CD4-positive, alpha-beta T cell treated with Interleukin-4 for 1 hour (primary cell): ENCODE measurements around the gene CUTA.

ENCODE experiments used
- DNase-seq, 2 donors: peaks; one replicate each; pipeline ENCODE4 v3.0.0-alpha.2; 2020 to 2022

The CUTA gene

DNA sequence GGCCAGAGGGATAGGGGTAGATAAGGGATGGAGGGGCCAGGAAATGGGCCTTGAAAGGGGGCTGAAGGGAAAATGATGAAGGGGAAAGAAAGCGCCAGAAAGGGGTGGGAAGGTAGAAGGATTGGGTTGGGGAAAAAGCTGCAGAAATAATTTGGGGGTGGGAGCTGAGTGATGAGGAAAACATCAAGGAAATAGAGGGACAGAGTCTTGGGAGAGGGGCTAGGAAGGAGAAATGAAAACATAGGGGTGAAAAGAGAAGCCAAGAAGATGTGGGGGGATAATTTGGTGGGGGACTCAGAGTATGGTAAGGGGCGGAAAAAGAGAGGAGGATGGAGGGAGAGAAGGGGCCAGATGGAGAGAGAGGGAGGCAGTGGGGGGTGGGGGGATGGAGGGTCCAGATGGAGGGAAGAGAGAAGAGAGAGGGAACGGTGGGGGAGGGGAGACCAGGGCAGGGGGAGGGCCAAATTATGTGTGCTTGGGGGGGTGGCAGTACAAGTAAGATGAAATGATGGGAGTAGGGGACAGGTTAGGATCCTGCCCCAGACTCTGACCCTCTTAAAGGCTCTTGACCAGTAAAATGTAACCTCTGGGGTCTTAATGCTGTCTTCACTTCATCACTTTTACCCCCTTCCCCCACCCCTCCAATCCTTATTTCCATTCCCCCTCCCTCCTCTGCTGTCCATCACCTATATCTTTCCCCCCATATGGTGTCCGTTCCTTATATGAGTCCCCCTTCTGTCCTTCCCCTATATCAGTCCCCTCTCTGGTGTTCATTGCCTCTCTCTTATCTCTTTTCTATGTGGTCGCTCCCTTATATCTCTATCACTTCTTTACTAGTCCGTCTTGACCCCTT is 2.8 kb upstream of the CUTA start:
- no peak for DNase-seq

DNA sequence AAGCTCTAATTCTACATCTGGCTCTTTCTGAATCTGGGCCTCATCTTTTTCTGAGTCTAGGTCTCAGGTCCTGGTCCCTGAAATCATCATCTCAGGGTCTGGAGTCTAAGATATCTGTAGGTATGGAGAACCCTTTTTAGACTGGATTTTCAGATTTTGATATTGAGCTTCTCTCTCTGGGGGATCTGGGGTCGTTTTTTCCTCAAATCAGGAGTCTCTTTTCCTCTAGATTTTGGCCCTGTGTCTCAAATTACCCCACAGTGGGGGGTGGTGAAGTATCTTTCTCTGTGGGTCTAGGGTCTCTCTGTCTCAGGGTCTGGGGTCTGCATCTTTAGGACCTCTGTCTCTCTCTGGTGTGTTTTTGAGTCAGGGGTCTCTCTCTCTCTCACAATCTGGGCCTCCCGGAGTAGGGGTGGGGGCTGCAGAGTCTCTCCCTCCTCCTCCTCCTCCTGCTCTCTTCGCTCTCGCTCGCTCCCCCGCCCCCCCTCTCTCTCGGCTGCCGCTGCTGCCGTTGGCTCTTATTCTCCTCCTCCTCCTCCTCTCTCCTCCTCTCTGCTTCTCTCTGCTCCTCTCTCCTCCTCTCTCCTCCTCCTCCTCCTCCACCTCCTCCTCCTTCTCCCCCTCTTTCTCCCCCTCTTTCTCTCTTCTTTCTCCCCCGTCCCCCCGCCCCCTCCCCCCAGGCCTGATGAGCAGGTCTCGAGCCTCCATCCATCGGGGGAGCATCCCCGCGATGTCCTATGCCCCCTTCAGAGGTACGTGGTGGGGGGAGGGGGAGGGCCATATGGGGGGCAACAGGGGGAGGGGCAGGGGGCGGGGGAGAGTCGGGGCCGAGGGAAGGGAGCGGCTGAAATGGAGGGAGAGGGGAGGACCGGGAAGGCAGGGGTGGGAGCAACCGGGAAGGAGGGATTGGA is 1.9 kb upstream of the CUTA start, which contains the start of gene SYNGAP1:
SYNGAP1 (plus strand) TSS at position 486 of the 911 bp plus-strand sequence; CDS start at position 686, 200 bp downstream.
- DNase-seq, result peak; percentile 51 to 63

DNA sequence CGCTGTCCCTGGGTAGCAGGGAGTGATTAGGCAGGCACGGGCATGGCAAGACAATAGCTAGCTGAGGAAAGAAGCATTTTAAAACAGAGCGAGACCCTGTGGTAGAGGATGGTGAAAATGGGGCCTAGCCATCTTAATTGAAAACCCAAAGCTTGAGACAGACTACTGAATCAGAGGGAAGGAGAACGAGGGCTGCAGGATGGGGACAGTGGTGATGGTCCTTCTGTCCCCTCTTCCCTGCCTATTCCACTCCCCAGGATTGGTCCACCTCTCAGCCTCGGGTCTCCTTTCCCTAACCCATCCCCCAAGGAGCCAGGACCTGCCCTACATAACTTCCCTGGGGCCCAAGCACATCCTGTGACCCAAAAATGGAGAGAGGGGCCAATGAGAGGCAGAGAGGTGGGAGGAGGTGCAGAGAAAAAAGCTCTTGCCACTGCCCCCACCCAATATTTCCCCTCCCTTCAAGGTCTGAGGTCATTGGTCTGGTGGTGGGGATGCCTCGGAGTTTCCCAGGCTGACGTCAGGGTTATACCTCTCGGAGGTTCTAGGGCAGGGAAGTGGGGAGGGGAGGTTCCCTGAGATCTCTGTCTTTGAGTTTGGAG is 884 bp upstream of the CUTA start:
- DNase-seq, result peak; percentile 82 to 88

DNA sequence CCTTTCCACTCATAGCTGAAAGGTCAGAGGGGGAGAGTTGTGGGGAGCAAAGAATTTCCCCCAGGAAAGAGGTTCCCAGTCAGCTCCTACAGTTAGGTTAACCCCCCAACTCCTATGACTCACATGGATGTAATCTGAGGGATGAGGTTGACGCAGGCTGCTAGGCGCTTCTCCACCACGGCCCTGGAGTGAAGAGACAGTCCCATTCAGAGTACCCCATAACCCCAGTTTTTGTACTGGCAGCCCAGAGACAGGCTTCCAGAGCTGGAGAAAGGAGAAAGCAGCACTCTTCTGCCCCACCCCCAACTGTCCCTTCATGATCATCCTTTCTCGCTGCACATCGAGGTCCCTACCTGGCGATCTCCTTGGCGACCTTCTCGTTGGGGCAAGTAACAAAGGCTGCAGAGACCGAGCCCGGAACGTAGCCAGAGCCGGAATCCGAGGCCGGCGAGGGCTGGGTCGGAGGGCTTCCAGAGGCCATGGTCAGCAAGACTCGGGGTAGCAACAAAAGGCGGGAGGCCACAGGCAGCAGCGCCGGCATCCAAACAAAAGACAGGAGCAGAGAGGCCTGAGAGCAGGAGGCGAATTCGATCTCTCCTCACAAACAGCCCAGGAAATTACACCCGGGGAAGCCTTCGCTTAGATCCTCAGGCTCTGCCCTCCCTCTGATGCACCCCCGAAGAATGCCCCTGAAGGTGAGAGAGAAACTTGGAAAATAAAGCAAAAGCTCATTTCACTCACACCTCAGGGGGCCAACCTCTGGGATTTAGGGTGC is 592 bp downstream of the CUTA start:
- peak in 1 of 2 donors; percentile 36 for DNase-seq

- DNase-seq, result peak in 1 of 2 donors; percentile 43
Observed at GRCh38 chr6:33416386-33417127, 1.4 kb downstream of the CUTA start.

DNA sequence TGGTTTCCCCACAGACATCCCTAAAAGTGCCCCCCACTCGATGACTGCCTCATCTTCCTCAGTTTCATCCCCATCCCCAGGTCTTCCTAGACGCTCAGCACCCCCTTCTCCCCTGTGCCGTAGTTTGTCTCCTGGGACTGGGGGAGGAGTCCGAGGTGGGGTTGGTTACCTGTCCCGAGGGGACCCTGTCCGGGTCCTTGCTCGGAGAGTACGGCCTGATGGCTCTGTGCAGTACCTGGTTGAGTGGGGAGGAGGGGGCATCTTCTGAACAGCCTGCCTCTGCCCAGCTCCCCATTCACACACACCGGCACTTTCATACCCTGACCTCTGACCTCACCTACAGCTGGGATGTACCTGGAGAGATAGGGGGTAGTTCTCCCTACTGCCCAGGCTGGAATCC is 2.1 kb downstream of the CUTA start:
- peak in 1 of 2 donors; percentile 14 for DNase-seq

DNA sequence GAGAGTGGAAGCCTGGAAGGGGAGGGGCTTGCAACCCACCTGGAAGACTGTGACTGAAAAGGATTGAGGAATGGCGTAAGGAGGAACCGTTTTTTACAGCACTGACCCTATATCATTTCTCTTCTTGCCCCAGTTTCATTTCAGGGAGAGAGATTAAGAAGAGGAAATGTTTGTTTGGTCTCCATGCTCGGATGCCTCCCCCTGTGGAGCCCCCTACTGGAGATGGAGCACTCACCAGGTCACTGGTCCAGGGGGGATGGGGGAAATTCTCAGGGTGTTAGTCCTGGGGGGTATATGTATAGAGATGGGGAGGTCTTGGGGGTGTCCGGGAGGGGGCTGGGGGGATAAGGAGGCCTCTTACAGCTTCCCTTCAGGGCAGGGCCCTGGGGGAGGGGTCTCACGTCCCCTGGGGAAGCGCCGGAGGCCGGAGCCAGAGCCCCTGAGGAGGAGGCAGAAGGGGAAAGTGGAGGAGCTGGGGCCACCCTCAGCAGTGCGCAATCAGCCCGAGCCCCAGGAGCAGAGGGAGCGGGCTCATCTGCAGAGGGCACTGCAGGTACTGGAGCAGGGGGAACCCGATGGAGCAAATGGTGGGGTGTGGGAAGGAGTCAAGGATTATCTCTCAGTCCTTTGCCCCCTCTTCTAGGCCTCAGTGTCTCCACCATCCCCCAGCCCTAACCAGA is 3.2 kb downstream of the CUTA start:
- peak in 1 of 2 donors; percentile 47 for DNase-seq

DNA sequence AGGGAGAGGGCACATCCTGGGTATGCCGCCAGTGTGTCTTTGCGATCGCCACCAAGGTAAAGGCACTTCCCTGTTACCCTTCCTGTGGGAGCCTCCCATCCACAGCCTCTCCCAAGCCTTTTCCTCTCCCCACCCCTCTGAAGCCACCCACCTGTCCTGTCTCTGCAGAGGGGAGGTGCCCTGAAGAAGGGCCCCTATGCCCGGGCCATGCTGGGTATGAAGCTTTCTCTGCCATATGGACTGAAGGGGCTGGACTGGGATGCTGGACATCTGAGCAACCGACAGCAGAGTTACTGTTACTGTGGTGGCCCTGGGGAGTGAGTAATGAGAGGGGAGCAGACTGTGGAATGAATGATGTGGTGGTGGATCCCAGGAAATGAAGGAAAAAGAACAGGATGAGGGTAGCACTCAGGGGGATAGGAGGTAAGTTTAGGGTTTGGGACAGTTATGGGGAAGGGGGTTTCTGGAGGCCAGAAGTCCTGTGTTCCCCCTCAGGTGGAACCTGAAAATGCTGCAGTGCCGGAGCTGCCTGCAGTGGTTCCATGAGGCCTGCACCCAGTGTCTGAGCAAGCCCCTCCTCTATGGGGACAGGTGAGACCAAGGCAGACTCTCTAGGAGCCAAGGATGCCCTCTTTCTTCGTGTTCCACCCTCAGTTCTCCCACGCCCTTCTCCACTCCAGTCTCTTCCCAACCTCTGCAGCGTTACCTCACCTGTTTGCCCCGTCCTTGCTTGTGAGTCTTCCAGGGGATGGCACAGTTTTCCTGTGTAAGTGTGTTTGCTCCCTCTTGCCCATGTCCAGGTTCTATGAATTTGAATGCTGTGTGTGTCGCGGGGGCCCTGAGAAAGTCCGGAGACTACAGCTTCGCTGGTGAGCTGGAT is 4.4 kb downstream of the CUTA start:
- DNase-seq, result peak in 1 of 2 donors; percentile 21

- no peak for DNase-seq
Observed at GRCh38 chr6:33412140-33413009, 5.5 kb downstream of the CUTA start.

DNA sequence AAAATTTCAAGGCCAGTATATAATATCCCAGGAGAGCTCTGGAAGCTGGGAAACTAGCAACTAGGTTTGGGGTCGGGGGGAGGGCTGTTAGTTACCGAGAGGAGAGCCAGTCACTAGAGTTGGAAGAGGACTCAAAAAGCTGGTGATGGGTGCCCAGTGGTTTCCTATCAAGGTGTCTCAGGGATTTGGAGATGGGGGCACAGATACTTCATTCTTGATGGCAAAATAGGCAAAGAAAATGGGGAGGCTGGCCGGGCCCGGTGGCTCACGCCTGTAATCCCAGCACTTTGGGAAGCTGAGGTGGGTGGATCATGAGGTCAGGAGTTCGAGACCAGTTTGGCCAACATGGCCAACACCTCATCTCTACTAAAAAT is 6.3 kb downstream of the CUTA start:
- no peak for DNase-seq

DNA sequence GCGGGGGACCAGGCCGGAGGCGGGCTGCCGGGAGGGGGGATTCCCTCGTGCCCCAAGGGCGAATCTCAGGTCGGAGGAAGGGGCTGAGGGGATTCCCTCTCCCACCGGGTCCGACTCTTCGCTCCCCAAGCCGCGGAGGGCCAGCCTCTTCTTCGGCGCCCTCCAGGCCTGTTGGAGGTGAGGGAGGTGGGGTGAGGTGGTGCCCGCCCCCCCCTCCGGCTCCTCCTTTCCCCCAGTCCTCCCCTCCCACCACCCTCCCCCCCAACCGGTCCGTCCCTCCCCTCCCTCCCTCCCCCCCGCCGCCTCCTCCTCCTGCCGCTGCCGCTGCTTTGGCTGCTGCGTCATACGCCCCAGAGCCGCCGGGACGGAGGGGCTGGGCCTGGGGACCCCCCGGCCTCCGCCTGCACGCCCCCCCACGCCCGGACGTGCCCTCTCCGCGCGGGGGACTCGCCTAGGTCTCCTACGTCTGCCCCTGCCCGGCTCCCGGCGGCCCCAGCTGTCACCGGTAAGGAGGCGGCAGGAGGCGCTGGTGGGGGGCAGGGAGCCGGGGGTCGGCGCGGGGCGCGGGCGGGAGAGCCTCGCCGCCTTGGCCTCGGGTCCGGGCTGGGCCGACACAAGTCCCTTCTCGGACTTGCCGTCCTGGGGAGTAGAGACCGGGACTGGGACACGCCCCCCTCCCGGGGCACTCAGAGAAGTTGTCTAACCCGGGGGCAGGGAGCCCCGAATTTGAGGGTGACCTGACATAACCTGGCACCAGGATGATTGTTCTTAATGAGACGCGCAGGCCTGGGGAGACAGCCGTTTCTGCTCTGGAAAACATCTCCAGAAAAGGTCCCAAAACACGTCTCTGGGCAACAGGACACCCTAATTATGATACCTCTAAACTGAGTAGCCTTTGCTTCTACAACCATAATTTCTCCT is 6.9 kb downstream of the CUTA start, which contains the start of gene PHF1:
PHF1 (plus strand) TSS at position 304 of the 921 bp plus-strand sequence. CDS start 1,250 bp downstream, outside the sequence.
- no peak for DNase-seq

GRCh38 chr6:33410050-33410710 is 7.7 kb downstream of the CUTA start:
- DNase-seq, result peak; percentile 98

GRCh38 chr6:33407132-33407718 is 10.7 kb downstream of the CUTA start:
- peak in 1 of 2 donors; percentile 43 for DNase-seq

DNA sequence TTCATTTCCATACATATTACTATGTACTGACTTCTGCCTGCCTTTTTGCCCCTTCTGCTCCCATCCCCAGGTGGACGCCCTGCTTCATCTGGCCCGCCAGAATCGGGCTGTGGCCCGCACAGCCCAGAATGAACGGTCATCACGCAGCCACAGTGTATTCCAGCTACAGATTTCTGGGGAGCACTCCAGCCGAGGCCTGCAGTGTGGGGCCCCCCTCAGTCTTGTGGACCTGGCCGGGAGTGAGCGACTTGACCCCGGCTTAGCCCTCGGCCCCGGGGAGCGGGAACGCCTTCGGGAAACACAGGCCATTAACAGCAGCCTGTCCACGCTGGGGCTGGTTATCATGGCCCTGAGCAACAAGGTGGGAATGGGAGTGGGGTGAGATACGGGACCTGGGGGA is 11.8 kb downstream of the CUTA start:
- DNase-seq, result no peak

DNA sequence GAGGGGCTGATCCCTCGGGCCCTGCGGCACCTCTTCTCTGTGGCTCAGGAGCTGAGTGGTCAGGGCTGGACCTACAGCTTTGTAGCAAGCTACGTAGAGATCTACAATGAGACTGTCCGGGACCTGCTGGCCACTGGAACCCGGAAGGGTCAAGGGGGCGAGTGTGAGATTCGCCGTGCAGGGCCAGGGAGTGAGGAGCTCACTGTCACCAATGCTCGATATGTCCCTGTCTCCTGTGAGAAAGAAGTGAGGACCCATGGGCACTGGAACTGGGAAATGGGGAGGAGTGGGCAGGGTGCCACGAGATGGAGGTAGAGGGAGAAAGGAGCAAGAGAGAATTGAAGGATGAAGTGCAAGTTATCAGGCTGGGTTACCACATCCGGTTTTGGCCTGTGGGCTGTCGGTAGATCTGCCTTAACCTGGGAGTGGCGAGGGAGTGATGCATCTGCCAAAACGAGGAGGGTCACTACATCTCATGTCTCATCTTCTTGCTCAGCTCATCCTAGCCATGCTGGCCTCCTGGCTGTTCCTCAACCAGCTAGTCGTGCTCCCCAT is 12.4 kb downstream of the CUTA start:
- DNase-seq, result peak in 1 of 2 donors; percentile 29

DNA sequence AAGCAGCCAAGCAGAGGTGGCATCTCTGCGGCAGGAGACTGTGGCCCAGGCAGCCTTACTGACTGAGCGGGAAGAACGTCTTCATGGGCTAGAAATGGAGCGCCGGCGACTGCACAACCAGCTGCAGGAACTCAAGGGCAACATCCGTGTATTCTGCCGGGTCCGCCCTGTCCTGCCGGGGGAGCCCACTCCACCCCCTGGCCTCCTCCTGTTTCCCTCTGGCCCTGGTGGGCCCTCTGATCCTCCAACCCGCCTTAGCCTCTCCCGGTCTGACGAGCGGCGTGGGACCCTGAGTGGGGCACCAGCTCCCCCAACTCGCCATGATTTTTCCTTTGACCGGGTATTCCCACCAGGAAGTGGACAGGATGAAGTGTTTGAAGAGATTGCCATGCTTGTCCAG is 13.0 kb downstream of the CUTA start:
- DNase-seq, result no peak
